H9 (cell line): Measurements from ENCODE around the gene CYP19A1. TPM values are rescaled to one million over a fixed set of nuclear protein-coding genes. Genes with fewer than 3 reads are reported as not detected.

ENCODE experiments used
- DNase-seq: peaks from one replicate; pipeline ENCODE4 v3.0.0-alpha.2; 2017
- H2AFZ ChIP-seq: one replicate; pipeline ENCODE4 v1.6.1; 2013; ENCODE audit warnings: mild to moderate bottlenecking, low read length, control low read depth, moderate library complexity
- H2AK5ac ChIP-seq: 2 replicates; pipeline ENCODE4 v1.6.1; 2013; ENCODE audit warnings: low read length, control low read depth, mixed read lengths; ENCODE audit not compliant: insufficient read length
- H2BK120ac ChIP-seq: one replicate; pipeline ENCODE4 v1.6.1; 2013; ENCODE audit warnings: low read depth, mild to moderate bottlenecking, low read length, control low read depth, inconsistent platforms; ENCODE audit not compliant: poor library complexity, severe bottlenecking
- H2BK12ac ChIP-seq: 2 replicates; pipeline ENCODE4 v1.6.1; 2013; ENCODE audit warnings: low read length, control low read depth, mixed read lengths, low read depth; ENCODE audit not compliant: insufficient read length
- H2BK15ac ChIP-seq: 2 replicates; pipeline ENCODE4 v1.6.1; 2013; ENCODE audit warnings: low read depth, low read length, control low read depth
- H2BK20ac ChIP-seq: one replicate; pipeline ENCODE4 v1.6.1; 2013; ENCODE audit warnings: low read depth, mild to moderate bottlenecking, low read length, control low read depth, inconsistent platforms; ENCODE audit not compliant: poor library complexity, severe bottlenecking
- H2BK5ac ChIP-seq: 2 replicates; pipeline ENCODE4 v1.6.1; 2013; ENCODE audit warnings: low read length, control low read depth, mixed read lengths; ENCODE audit not compliant: insufficient read length
- H3K14ac ChIP-seq: 2 replicates; pipeline ENCODE4 v1.6.1; 2013; ENCODE audit warnings: low read length, control low read depth; ENCODE audit not compliant: insufficient read depth
- H3K18ac ChIP-seq: 2 replicates; pipeline ENCODE4 v1.6.1; 2013; ENCODE audit warnings: low read depth, mild to moderate bottlenecking, mixed read lengths, low read length, control low read depth; ENCODE audit not compliant: insufficient read length
- H3K23ac ChIP-seq: 2 replicates; pipeline ENCODE4 v1.6.1; 2013; ENCODE audit warnings: low read length, control low read depth, mixed read lengths, low read depth; ENCODE audit not compliant: insufficient read length
- H3K23me2 ChIP-seq: 2 replicates; pipeline ENCODE4 v1.6.1; 2013; ENCODE audit warnings: low read depth, mild to moderate bottlenecking, mixed read lengths, low read length, control low read depth; ENCODE audit not compliant: insufficient read length, poor library complexity, severe bottlenecking
- H3K27ac ChIP-seq: 2 replicates; pipeline ENCODE4 v1.5.1; 2013; ENCODE audit warnings: low read length, control low read depth, mixed read lengths, low read depth; ENCODE audit not compliant: insufficient read length
- H3K27me3 ChIP-seq: 2 replicates; pipeline ENCODE4 v1.6.1; 2013; ENCODE audit warnings: low read length, control low read depth, inconsistent platforms; ENCODE audit not compliant: insufficient read depth
- H3K4ac ChIP-seq: 2 replicates; pipeline ENCODE4 v1.6.1; 2013; ENCODE audit warnings: low read depth, mild to moderate bottlenecking, control low read depth, inconsistent platforms, low read length, moderate library complexity
- H3K4me1 ChIP-seq: 2 replicates; pipeline ENCODE4 v1.6.1; 2013; ENCODE audit warnings: low read length, control low read depth, inconsistent platforms; ENCODE audit not compliant: insufficient read depth
- H3K4me2 ChIP-seq: 2 replicates; pipeline ENCODE4 v1.6.1; 2013; ENCODE audit warnings: low read length, control low read depth, mixed read lengths; ENCODE audit not compliant: insufficient read length, insufficient read depth
- H3K56ac ChIP-seq: 2 replicates; pipeline ENCODE4 v1.6.1; 2013; ENCODE audit warnings: low read depth, mild to moderate bottlenecking, mixed read lengths, low read length, control low read depth; ENCODE audit not compliant: insufficient read length
- H3K79me1 ChIP-seq: 2 replicates; pipeline ENCODE4 v1.6.1; 2013; ENCODE audit warnings: low read depth, mild to moderate bottlenecking, moderate library complexity, low read length, control low read depth, inconsistent platforms; ENCODE audit not compliant: insufficient read depth, poor library complexity, severe bottlenecking
- H3K79me2 ChIP-seq: 2 replicates; pipeline ENCODE4 v1.6.1; 2013; ENCODE audit warnings: low read length, control low read depth, inconsistent platforms; ENCODE audit not compliant: insufficient read depth
- H3K9ac ChIP-seq: 2 replicates; pipeline ENCODE4 v1.6.1; 2013; ENCODE audit warnings: low read length, control low read depth, mixed read lengths; ENCODE audit not compliant: insufficient read length; ENCODE audit errors: extremely low read depth
- H3K9me3 ChIP-seq: one replicate; pipeline ENCODE4 v1.6.1; 2013; ENCODE audit warnings: low read depth, low read length, inconsistent platforms; ENCODE audit not compliant: control insufficient read depth
- H3T11ph ChIP-seq: one replicate; pipeline ENCODE4 v1.6.1; 2013; ENCODE audit warnings: mild to moderate bottlenecking, low read length, control low read depth, inconsistent platforms
- H4K20me1 ChIP-seq: one replicate; pipeline ENCODE4 v1.6.1; 2013; ENCODE audit not compliant: control insufficient read depth, insufficient read length, insufficient read depth
- H4K5ac ChIP-seq: 2 replicates; pipeline ENCODE4 v1.6.1; 2013; ENCODE audit warnings: low read depth, mild to moderate bottlenecking, mixed read lengths, low read length, control low read depth; ENCODE audit not compliant: insufficient read length
- H4K8ac ChIP-seq: replicated peaks from 2 replicates; pipeline ENCODE4 v1.6.1; 2013; ENCODE audit warnings: low read length, control low read depth, mixed read lengths, low read depth; ENCODE audit not compliant: insufficient read length
- H4K91ac ChIP-seq: 2 replicates; pipeline ENCODE4 v1.6.1; 2013; ENCODE audit warnings: low read depth, mild to moderate bottlenecking, moderate library complexity, mixed read lengths, low read length, control low read depth; ENCODE audit not compliant: insufficient read length
- H3K27ac Mint-ChIP-seq, 3 experiments: 2 replicates in 2 of 3; 3 replicates in 1 of 3; pipeline ENCODE4 v1.8.0; 2020 to 2021; ENCODE audit warnings: mixed read lengths in 3 of 3, mild to moderate bottlenecking in 1 of 3, moderate library complexity in 1 of 3
- H3K27me3 Mint-ChIP-seq: 2 replicates; pipeline ENCODE4 v1.8.0; 2021; ENCODE audit warnings: low read depth, mild to moderate bottlenecking, moderate library complexity, mixed read lengths
- H3K36me3 Mint-ChIP-seq, 3 experiments: 2 replicates in 2 of 3; 3 replicates in 1 of 3; pipeline ENCODE4 v1.8.0; 2020 to 2021; ENCODE audit warnings: low read depth in 3 of 3, mixed read lengths in 3 of 3; ENCODE audit not compliant: insufficient read depth in 1 of 3
- H3K4me1 Mint-ChIP-seq, 2 experiments: 2 replicates each; pipeline ENCODE4 v1.8.0; 2020; ENCODE audit warnings: mixed read lengths in 2 of 2
- H3K4me3 Mint-ChIP-seq, 2 experiments: 2 replicates in 1 of 2; 3 replicates in 1 of 2; pipeline ENCODE4 v1.8.0; 2020 to 2021; ENCODE audit warnings: mild to moderate bottlenecking in 2 of 2, mixed read lengths in 2 of 2, moderate library complexity in 1 of 2
- H3K9me3 Mint-ChIP-seq, 2 experiments: 2 replicates in 1 of 2; 3 replicates in 1 of 2; pipeline ENCODE4 v1.8.0; 2020; ENCODE audit warnings: mild to moderate bottlenecking in 2 of 2, mixed read lengths in 2 of 2, moderate library complexity in 1 of 2
- CTCF ChIP-seq: fragments of 200-600 bp; sonication (generic); conservative IDR thresholded peaks from 3 replicates; pipeline ENCODE4 v1.8.0; 2021; ENCODE audit warnings: antibody characterized with exemption, mild to moderate bottlenecking
- WGBS: extraction: QIAGEN DNeasy Blood & Tissue Kit; methylation state at CpG from one replicate; pipeline ENCODE4 v1.1.7; 2013; ENCODE audit warnings: missing lambda C conversion rate, low lambda C conversion rate, mixed read lengths; ENCODE audit not compliant: insufficient read length; ENCODE audit errors: extremely low coverage; 5-methylcytosine and 5-hydroxymethylcytosine counted together
- total RNA-seq: library from RNA; stranded (reverse); gene quantifications from 2 replicates; pipeline ENCODE4 v1.2.1, GENCODE V29; 2021

The CYP19A1 gene
- total RNA-seq, 1 experiment from 2014 or later = not detected

- Histone ChIP-seq H2BK5ac (no peak overlapping the region), H3K9me3 (no peaks in the 10 kb centered on the region), H3K4me1 (no peaks in the 10 kb centered on the region), H3K14ac (no peak overlapping the region), H4K5ac (no peak overlapping the region), H3K79me2 (no peaks in the 10 kb centered on the region), H3K4ac (no peak overlapping the region), H3K18ac (no peak overlapping the region), H3K56ac (no peak overlapping the region), H3K27ac (no peak overlapping the region), H3K9ac (no peak overlapping the region), H4K20me1 (no peaks in the 10 kb centered on the region), H3K27me3 (no peaks in the 10 kb centered on the region), H2BK120ac (no peak overlapping the region), H2BK15ac (no peak overlapping the region), H2AFZ (no peak overlapping the region), H3T11ph (no peak overlapping the region), H2AK5ac (no peak overlapping the region), H3K79me1 (no peaks in the 10 kb centered on the region), H3K23ac (no peak overlapping the region), H2BK20ac (no peak overlapping the region), H3K4me2 (no peak overlapping the region), H4K91ac (no peak overlapping the region), H3K23me2 (peaks cover 3% of the 10 kb centered on the region), H4K8ac (no peak overlapping the region), H2BK12ac (no peak overlapping the region)
- H3K27ac Mint-ChIP-seq = no peak overlapping the region; a peak in 1 of 7 replicates
- no peaks in the 10 kb centered on the region for H3K9me3 Mint-ChIP-seq
- no peaks in the 10 kb centered on the region for H3K4me1 Mint-ChIP-seq
- no peak overlapping the region for H3K4me3 Mint-ChIP-seq
- no peak for TF ChIP-seq CTCF
- H3K36me3 Mint-ChIP-seq = no peaks in the 10 kb centered on the region
- peaks cover 3% of the 10 kb centered on the region for H3K27me3 Mint-ChIP-seq
- no peak for DNase-seq
- no CpG with 5 or more reads among the region's 6 CpGs for WGBS
These were observed 53.5 kb downstream of the CYP19A1 start for GRCh38 chr15:51284871-51285270.
